Inflammatory macrophage treated with lipopolysaccharide for 1 hour (primary cell): ENCODE measurements around the gene ANKRD44.
"Not testable (repeated sequence)": the region's sequence is repeated elsewhere in the genome, so short reads cannot be mapped to it uniquely, and the experiment has no call there.

Source experiments
- DNase-seq, 2 donors: peaks; one replicate each; pipeline ENCODE4 v3.0.0-alpha.2; 2020 to 2022

The ANKRD44 gene

GRCh38 chr2:197071213-197071612 is 239.4 kb downstream of the ANKRD44 start:
- peak; percentile 11 to 15 for DNase-seq

GRCh38 chr2:197069958-197070357 is 240.6 kb downstream of the ANKRD44 start:
- DNase-seq, result peak; percentile 10 to 57

GRCh38 chr2:197062574-197062973 is 248.0 kb downstream of the ANKRD44 start:
- DNase-seq, result not testable (repeated sequence)

GRCh38 chr2:197059477-197059876 is 251.1 kb downstream of the ANKRD44 start:
- no peak for DNase-seq

GRCh38 chr2:197058777-197059300 is 251.7 kb downstream of the ANKRD44 start:
- no peak for DNase-seq

GRCh38 chr2:197057959-197058358 is 252.6 kb downstream of the ANKRD44 start:
- DNase-seq, result no peak

- no peak for DNase-seq
Observed at GRCh38 chr2:197055045-197055444, 255.5 kb downstream of the ANKRD44 start.

GRCh38 chr2:197054437-197054836 is 256.1 kb downstream of the ANKRD44 start:
- no peak for DNase-seq

- no peak for DNase-seq
Observed at GRCh38 chr2:197052356-197052755, 258.2 kb downstream of the ANKRD44 start.

GRCh38 chr2:197045115-197045514 is 265.5 kb downstream of the ANKRD44 start:
- peak; percentile 5 to 13 for DNase-seq

GRCh38 chr2:197042739-197043196 is 267.8 kb downstream of the ANKRD44 start:
- DNase-seq, result no peak

GRCh38 chr2:197037863-197038398 is 272.6 kb downstream of the ANKRD44 start:
- DNase-seq, result no peak

- DNase-seq, result no peak
Observed at GRCh38 chr2:197035002-197035401, 275.6 kb downstream of the ANKRD44 start.

GRCh38 chr2:197034292-197034691 is 276.3 kb downstream of the ANKRD44 start:
- DNase-seq, result no peak

- no peak for DNase-seq
Observed at GRCh38 chr2:197033222-197033621, 277.4 kb downstream of the ANKRD44 start.

- DNase-seq, result no peak
Observed at GRCh38 chr2:197031803-197032202, 278.8 kb downstream of the ANKRD44 start.

- no peak for DNase-seq
Observed at GRCh38 chr2:197030090-197030489, 280.5 kb downstream of the ANKRD44 start.

GRCh38 chr2:197028633-197029032 is 281.9 kb downstream of the ANKRD44 start:
- no peak for DNase-seq

GRCh38 chr2:197028230-197028629 is 282.4 kb downstream of the ANKRD44 start:
- DNase-seq, result no peak

- no peak for DNase-seq
Observed at GRCh38 chr2:197024206-197024605, 286.4 kb downstream of the ANKRD44 start.

- DNase-seq, result not testable (repeated sequence)
Observed at GRCh38 chr2:197020921-197021320, 289.7 kb downstream of the ANKRD44 start.

GRCh38 chr2:197013098-197013497 is 297.5 kb downstream of the ANKRD44 start:
- DNase-seq, result no peak

GRCh38 chr2:197011801-197012641 is 298.6 kb downstream of the ANKRD44 start:
- DNase-seq, result peak; percentile 13 to 31

- DNase-seq, result no peak
Observed at GRCh38 chr2:197011021-197011417, 299.6 kb downstream of the ANKRD44 start.
